Muscle of back (tissue), 11 donors: Measurements from ENCODE around the gene MRTFB. TPM values are rescaled to one million over a fixed set of nuclear protein-coding genes. Genes with fewer than 3 reads are reported as not detected.
A peak's percentile ranks its signal among the peaks of the same experiment; 100 is the strongest.
"Not testable (repeated sequence)": the region's sequence is repeated elsewhere in the genome, so short reads cannot be mapped to it uniquely, and the experiment has no call there.

Experiments
- DNase-seq, 3 donors: peaks; one replicate each; pipeline versions ENCODE4 v3.0.0 to v3.0.0-alpha.2; 2013
- polyA plus RNA-seq, 10 donors: library from polyadenylated mRNA; unstranded; fragments of 120-200 nt; gene quantifications; one replicate each; pipeline ENCODE4 v1.2.1, GENCODE V29; 2013; ENCODE audit not compliant: insufficient read length in 10 of 10

The MRTFB gene
- polyA plus RNA-seq, 10 donors, result 15.1 to 24.3 (median 21.1) TPM

DNA sequence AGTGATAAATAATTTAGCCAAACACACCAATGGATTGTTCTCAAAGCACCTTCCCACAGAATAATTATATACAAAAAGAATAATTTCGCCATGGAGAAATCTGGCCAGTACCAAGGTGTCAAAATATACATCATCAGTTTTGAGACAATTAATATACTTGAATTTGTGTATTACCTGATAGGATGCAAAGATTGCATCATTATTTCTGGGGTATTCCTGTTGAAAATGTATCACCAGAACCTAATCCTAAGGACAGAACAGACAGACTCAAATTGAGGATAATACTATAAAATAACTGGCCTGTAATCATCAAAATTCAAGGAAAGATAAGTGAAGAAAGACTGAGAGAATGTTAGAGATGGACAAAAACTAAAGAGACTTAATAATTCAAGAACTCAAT is 111.9 kb downstream of the MRTFB start:
- DNase-seq, result no peak

DNA sequence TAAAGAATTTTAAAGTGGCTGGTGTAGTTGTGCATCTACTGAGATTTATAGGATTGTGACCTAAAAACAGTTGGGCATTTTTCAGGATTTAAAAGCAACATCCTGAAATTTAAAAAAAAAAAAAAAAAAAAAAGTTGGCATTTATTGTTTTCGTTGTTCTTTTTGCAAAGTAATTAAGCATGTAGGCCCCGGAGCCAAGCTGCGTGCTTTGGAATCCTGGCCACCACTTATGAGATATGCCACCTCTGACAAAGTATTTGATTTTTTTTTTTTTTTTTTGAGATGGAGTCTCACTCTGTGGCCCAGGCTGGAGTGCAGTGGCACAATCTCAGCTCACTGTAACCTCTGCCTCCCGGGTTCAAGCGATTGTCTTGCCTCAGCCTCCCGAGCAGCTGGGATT is 112.8 kb downstream of the MRTFB start:
- not testable (repeated sequence) for DNase-seq

DNA sequence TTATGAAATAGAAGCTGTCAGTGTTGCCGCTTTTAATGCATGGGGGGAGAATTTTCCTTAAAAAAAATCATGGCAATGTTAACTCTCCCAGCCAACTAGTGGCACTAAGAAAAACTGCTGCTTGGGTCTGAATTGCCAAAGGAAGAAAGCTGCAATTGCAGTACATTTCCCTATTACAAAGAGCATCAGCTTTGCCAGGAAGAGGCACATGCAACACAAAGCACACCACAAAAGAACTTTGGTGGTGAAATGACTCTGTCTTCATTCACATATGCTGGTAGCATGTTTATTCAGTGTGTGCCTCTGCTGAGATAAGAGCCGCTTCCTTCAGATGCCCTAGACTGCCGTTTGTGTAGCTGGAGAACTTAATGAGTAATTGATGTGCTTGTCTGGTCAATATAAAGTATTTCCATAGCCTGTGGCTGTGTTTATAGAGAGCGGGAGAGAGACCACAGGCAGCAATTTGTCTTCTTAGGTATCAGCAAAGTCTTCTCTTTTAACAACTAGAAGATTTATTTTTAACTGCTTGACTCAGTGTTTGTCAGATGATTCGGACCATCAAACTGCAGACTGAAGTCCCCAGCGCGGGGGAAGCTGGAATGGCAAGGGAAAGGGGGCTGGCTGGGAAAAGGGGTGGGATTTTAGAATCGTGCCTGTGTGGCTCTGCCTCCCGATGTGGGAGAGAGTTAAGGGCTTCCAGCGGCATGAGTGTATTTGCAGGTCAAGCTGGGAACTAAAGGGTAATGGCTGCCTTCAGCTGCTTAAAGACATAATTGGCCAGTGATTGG is 115.1 kb downstream of the MRTFB start:
- DNase-seq, result peak; percentile 25 to 75 (median 70)

DNA sequence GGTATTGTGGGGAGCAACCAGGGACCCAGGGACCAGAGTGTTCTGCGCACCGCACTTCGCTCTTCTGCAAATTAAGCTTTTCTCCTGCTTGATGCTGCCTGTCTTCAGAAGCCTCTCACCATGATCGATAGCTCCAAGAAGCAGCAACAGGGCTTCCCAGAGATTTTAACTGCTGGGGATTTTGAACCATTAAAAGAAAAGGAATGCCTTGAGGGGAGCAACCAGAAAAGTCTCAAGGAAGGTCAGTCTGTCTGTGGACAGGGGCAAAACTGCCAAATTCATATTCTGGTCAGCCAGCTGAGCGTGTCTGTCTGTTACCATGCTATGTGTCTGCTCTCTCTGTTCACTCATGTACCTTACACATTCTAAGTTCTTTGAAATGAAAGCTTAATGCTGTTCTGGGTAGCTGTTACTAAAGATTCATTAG is 115.7 kb downstream of the MRTFB start:
- DNase-seq, result no peak

DNA sequence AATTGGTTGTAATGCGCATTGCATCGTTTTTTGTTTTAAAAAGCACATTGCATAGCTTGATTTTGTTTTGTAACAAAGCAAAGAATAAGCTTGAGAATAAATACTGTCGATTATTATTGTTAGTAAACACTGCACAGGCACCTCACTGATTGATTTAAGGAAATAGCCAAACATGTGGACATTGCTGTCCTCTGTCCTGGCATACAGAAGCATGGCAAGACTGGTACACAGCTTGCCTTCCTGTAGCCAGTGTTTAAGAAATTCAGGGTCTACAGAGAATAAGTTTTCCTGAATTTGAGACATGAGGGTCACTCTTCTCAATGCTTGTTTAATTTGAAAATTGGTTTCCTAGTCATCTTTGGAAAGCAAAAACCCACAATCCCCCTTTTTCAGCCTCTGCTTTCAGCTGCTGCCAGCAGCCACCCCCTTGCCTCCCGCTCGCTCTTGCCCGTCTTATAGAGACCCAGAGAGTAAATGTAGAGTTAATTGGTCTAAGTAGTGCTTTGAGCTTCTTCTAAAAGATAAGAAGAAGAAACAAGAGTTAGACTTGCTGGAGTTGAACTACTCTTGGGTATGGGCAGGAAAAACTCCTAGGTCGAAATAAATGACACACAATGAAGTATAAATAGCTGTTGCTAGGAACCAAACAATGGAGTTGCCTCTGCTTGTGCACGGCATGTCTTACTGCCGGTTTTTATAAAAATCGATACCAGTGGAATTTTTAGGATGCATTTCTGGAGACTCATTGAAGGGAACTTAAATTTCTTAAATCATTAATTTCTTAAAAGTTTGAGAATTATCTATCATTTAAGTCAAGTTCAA is 116.6 kb downstream of the MRTFB start:
- no peak for DNase-seq

DNA sequence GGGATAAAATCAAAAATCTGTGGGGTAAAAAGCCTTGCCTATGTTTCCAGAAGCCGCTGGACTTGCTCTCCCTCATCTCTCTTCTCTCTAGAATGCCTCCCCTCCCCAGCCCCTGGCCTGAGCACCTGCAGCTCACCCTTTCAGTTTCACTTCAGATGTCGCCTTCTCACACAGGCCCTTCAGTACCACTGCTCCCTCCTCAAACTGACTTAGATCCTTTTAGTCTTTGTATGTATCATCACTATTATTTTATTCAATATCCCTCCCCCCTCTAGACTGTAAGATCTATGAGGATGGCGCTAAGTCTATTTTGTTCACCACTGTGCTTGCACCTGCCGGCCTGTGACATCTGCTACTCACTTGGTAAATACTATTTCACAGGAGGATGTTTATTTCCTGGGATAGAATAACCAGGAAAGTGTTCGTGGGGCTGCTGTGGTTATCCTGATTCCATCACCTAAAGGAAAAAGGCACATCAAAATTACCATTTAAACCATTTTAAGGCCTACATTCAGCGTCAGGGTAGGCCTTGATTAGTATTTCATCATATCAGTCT is 122.3 kb downstream of the MRTFB start:
- DNase-seq, result no peak

DNA sequence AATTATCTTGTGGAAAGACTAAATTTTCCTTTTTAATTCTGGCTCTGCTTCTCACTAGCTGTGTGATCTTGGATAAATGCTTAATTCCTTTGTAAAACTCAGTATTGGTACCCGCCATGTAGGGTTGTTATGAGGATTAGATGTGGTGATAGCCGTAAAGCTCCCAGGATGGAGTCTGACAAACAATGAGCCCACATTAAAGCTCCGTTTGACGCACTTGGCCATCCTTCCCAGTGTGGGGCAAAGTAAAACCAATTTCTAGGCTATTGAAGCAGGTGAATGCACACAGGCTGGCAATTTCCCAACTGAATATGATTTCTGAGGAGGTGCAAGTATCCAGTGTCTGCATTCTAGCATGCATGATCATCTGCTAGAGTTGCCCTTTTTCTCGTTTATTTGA is 123.6 kb downstream of the MRTFB start:
- no peak for DNase-seq

DNA sequence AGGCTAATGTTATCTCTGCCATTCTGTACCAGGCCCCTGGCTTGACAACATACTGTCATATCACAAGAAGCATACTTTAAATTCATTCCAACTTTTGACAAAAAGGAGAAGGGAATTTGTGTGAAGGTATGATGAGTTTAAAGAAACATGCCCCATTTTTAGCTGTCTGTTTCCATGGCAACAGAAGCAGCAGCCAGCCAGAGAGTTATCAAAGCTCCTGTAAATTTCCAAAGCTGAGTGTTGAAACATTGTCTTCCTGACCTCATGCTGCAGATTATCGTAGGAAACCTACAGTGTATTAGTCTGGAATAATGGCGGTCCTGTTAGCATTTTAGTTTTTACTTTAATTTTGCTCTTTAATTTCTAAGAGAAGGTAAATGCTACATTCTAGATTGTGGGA is 124.9 kb downstream of the MRTFB start:
- DNase-seq, result no peak

DNA sequence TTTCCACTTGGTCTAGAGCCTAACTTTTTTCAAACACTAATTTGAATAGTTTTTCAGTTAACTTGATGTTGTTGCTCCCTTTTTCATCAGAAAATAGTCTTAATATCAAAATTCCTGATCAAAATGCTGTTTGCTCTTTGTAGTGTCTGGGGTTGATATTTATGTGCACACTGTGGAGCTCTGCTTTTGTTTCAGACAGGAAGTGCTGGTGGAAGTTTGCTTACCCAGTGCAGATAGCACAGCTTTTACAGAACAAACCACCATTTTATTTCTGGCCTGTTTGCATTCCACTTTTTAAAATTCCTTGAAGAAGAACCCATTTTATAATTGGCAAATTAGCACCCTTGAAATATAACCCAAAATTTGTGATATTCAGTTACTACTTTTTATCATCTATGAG is 125.4 kb downstream of the MRTFB start:
- no peak for DNase-seq

DNA sequence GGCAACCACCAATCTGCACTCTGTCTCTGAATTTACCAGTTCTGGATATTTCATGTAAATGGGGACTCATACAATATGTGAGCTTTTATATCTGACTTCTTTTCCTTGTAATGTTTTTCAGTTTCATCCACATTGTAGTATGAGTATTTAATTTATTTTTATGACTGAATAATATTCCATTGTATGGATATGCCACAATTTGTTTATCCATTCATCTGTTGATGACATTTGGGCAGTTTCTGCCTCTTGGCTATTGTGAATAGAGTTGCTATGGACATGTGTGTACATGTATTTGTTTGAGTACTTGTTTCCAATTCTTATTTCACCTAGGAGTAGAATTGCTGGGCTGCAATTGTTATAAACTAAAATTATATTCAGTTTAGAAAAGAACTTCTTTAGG is 126.9 kb downstream of the MRTFB start:
- no peak for DNase-seq

DNA sequence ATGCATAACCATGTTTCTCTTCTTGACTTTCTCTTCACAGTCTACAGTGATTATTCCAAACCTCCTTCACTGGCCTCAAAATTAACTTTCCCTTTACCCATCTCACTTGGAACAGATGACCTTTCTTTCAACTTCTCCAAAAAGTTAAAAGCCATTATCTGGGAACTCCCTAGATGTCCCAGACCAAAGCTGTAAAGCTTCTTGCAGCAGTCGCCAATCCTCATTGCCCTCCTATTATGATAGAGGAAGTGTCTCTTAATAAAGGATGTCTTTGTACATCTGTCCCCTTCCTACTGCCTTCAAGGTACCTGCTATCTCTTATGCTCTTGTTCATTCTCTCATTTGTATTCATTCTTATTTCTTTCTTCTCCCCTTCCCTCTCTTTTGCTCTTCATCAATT is 127.5 kb downstream of the MRTFB start:
- no peak for DNase-seq

DNA sequence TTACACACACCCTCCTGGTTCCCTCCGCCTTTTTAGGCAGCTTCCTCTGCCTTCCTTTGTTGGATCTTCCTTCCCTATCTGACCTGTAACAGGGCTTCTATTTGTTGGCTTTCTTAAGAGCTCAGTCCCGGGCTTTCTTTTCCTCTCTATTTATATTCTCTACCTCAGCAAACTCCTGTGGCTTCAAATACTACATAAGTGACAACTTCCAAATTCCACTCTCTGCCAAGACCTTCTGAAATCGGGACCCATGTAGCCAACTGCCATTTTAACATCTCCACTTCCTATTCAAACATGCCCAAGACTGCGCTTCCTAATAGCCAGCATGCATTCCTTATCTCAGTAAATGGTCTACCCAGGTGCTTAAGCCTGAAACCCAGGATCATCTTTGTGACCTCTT is 128.1 kb downstream of the MRTFB start:
- DNase-seq, result no peak

DNA sequence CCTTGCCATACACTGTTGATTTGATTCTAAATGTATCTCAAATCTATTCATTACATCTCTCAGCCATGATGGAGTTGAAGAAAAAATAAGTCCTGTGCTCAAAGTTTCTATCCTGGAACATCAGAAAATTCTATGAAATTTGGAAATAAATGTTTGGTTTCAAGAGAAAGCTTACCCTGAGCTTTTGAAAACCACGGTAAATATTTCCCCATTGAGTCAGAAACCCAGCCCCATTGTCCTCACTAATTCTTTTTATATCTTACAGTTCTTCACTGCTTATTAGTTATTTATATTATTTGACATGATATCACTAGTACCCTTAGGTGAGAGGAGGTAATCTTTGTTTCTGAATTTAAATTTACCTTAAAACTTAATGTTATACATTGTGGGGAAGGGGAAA is 128.5 kb downstream of the MRTFB start:
- no peak for DNase-seq

DNA sequence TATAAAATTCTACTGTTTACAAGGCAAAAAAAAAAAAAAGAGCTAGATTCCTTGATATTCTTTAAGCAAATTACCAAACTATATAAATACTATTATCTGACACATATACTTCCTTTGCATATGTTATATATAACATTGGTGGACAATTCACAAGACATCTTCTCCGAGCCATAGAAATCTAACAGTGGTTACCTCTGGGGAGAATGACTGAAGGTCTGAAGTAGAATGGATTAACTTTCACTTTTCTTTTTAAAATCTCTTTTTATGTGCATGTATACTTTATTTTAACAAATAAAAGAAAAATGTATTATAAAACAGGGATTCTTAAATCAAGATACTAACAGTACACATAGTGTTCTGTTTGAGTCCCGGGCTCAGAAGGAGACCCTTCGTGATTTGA is 131.0 kb downstream of the MRTFB start:
- DNase-seq, result no peak

DNA sequence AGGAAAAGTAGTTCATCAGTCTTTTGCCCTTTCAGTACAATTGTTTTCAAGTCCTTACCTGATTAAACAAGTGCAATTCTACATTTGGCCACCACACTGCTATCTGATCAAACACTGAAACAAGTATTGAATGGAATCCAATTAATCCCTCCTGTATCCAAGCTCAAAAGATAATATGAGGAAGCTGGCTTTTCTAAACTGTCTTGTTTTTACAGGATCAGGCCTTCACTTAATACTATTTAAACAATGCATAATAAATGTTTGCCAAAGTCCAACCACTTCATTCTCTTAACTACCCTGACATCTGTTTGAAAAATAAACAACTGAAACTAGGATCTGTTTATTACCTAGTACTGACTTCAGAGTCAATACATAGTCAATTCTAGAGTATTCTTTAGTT is 131.6 kb downstream of the MRTFB start:
- DNase-seq, result peak in 1 of 3 donors; percentile 36

DNA sequence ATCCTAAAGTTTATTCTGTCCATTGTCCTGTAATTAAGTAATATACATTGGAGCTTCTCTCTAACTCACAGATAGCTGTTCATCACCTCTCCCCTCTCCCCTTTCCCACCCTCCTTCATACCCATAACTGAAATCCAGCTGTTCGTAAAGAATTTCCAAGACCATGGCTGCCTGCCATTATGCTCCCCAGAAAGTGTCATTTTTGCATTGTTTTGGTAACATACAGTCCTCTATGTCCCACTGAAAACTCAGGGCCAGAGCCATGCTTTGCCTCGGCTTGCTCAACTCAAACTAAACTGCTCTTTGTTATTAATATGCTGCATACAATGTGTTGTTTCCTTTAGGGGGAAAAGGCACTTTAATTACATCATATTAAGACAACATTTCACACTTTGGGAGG is 132.0 kb downstream of the MRTFB start:
- peak in 1 of 3 donors; percentile 46 for DNase-seq

DNA sequence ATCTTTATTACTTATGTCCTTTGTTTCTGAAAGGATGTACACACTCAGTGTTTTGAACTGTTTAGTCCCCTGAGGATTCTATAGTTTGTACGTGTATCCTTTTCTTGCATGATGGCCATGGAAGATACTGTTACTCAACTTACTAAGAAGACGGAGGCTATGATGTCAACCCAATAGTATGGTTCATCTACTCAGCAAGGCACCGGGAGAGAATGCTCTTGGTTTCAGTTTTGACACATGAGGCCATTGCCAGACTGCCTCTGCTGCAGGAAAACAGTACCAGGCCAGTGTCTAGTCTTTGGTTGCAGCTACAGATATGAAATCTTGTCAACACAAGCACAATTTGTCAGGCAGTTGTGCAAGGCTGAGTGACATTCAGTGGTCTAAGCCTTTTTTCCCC is 134.5 kb downstream of the MRTFB start:
- DNase-seq, result no peak

DNA sequence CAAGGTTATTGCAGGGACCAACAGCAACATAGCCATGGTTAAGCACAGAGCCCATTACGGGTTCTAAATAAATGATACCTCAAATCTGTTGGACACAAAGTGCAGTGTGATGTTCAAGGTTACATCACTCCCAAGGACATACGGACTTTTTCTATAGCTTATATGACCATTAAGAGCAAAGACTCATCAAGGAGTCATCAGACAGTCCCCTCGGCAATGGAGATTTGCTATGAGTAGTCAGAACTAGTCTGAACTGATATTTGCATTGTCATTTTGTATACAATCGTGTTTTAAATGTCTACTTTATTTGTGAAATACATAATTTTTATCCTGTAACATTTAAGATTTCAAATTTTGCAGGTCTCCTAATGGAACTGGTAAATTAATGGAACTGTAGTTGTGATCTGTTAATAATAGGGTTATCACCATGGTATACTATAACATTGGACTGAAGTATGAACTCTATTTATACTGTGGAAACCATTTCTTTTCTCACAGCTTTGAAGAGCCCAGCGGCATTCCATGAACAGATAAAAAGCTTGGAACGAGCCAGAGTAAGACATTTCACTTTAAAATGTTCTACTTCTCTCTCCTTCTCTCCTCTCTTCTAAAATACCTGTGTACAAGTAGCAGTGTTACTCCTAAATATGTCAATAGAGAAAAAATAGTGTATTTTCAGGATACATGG is 140.9 kb downstream of the MRTFB start:
- DNase-seq, result no peak

DNA sequence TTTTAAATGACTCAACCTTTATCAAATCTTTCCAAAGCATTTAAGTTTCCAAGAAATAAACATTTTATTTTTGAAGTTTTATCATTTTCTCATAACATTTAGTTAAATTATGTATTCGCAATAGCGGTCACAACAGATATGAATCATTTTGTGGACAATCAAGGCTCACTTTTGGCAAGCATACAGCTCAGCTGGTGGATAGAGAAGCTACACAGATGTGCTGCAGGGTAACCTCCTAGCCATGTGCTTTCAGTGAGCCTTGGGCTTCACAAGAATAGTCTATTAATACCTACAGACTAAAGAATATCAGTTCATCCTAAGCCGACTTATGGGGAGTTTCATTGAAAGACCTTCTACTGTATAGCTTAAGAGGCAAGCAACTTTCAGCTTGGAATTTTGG is 144.8 kb downstream of the MRTFB start:
- no peak for DNase-seq

DNA sequence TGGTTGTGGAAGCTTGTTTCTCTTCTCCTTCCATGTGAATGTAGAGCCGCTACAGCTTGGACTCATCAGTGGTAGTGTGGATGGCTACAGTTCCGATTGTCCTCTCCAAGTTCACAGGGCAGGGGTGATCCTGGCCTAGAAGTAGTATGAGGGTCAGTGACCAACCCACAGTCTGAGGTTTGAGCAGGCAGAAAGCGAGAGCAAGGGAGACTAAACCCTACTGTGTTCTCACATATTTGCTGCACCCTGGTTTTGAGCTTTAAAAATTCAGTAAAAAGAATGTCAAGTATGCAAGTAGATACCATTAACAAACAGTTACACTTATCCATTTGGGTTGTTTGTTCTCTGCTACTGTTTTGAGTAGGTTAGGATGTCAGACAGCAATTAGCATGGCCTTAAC is 148.9 kb downstream of the MRTFB start:
- no peak for DNase-seq

DNA sequence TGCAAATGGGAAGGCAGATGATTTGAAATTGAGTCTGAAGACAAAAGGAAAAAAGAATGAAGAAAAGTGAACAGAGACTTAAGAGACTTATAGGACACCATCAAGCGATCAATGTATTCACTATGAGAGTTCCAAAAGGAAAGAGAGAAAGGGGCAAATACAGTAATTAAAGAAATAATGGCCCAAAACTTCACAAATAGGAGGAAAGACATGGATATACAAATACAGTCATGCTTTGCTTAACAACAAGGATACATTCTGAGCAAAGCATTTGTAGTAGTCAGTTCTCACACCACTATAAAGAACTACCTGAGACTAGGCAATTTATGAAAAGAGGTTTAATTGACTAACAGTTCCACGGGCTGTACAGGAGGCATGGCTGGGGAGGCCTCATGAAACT is 152.5 kb downstream of the MRTFB start:
- no peak for DNase-seq

DNA sequence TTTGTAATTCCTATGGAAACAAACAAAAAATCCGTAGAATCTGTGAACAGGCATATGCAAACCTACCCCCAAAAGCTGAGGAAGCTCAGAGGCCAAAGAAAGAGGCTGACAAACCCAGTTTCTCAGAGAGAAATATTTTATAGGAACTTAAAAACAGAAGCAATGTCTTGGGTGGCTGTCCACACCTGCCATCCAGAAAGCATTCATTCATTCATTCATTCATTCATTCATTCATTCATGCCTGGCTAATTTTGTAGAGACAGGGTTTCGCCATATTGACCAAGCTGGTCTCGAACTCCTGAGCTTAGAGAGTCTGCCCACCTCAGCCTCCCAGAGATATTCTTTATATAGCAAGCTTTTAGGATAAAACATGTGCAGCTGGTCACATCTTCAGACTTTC is 154.3 kb downstream of the MRTFB start:
- DNase-seq, result no peak
